Hematopoietic multipotent progenitor cell treated with erythropoietin and hydrocortisone succinate and interleukin-3 and kit ligand, for 6 days (in vitro differentiated cells): ENCODE measurements around the gene USP19.

ENCODE experiments used
- DNase-seq: peaks from one replicate; pipeline ENCODE4 v3.0.0-alpha.2; 2015

Gene USP19

GRCh38 chr3:49132437-49133225, 12.0 kb upstream of the USP19 start, which contains the start of gene LAMB2:
TSS of gene LAMB2 (minus strand) at chr3:49133050. CDS start at chr3:49132867, 183 bp downstream.
- peak; percentile 35 for DNase-seq

GRCh38 chr3:49132073-49132436, 11.4 kb upstream of the USP19 start:
- DNase-seq, result no peak

GRCh38 chr3:49131576-49131975, 11.0 kb upstream of the USP19 start:
- DNase-seq, result no peak

- DNase-seq, result no peak
Measured at GRCh38 chr3:49131040-49131439, 10.4 kb upstream of the USP19 start.

GRCh38 chr3:49124991-49125670, 4.5 kb upstream of the USP19 start:
- DNase-seq, result no peak

GRCh38 chr3:49124203-49124602, 3.6 kb upstream of the USP19 start:
- DNase-seq, result no peak

GRCh38 chr3:49123687-49124086, 3.1 kb upstream of the USP19 start:
- no peak for DNase-seq

GRCh38 chr3:49122886-49123545, 2.4 kb upstream of the USP19 start:
- DNase-seq, result no peak

GRCh38 chr3:49122451-49122850, 1.8 kb upstream of the USP19 start:
- DNase-seq, result no peak

- DNase-seq, result no peak
Measured at GRCh38 chr3:49122022-49122421, 1.4 kb upstream of the USP19 start.

GRCh38 chr3:49121132-49121736, 611 bp upstream of the USP19 start:
- no peak for DNase-seq

- peak; percentile 42 for DNase-seq
Measured at GRCh38 chr3:49120096-49120437, 556 bp downstream of the USP19 start.

GRCh38 chr3:49119439-49119838, 1.2 kb downstream of the USP19 start:
- DNase-seq, result no peak

- no peak for DNase-seq
Measured at GRCh38 chr3:49119036-49119435, 1.6 kb downstream of the USP19 start.

- no peak for DNase-seq
Measured at GRCh38 chr3:49112262-49112661, 8.4 kb downstream of the USP19 start.

- DNase-seq, result no peak
Measured at GRCh38 chr3:49111347-49111746, 9.3 kb downstream of the USP19 start.

- DNase-seq, result no peak
Measured at GRCh38 chr3:49110780-49111179, 9.8 kb downstream of the USP19 start.

GRCh38 chr3:49108346-49108745, 12.3 kb downstream of the USP19 start:
- no peak for DNase-seq

GRCh38 chr3:49104427-49105291, 16.0 kb downstream of the USP19 start, which contains the start of gene QARS1:
TSS of gene QARS1 (minus strand) at chr3:49104757. CDS start at chr3:49104733, 24 bp downstream.
- DNase-seq, result peak; percentile 98

- no peak for DNase-seq
Measured at GRCh38 chr3:49104052-49104426, 16.6 kb downstream of the USP19 start.

GRCh38 chr3:49100046-49100615, 20.5 kb downstream of the USP19 start:
- DNase-seq, result no peak
